GM19025 (cell line): ENCODE data around the gene IMMP2L.

Experiments used
- ATAC-seq: cut with Tn5 transposase; IDR thresholded peaks from one replicate; pipeline ENCODE4 v1.9.1; 2021; ENCODE audit warnings: mild to moderate bottlenecking, low read depth, moderate library complexity; ENCODE audit not compliant: unreplicated experiment

Gene IMMP2L

DNA sequence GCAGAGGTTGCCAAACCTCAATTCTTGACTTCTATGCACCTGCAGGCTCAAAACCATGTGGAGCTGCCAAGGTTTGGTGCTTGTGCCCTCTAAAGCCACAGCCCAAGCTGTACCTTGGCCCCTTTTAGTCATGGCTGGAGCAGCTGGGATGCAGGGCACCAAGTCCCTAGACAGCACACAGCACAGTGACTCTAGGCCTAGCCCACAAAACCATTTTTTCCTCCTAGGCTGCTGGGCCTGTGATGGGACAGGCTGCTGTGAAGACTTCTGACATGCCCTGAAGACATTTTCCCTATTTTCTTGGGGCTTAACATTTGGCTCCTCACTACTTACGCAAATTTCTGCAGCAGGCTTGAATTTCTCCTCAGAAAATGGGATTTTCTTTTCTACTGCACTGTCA, 499.1 kb downstream of the IMMP2L start:
- ATAC-seq: no peak

DNA sequence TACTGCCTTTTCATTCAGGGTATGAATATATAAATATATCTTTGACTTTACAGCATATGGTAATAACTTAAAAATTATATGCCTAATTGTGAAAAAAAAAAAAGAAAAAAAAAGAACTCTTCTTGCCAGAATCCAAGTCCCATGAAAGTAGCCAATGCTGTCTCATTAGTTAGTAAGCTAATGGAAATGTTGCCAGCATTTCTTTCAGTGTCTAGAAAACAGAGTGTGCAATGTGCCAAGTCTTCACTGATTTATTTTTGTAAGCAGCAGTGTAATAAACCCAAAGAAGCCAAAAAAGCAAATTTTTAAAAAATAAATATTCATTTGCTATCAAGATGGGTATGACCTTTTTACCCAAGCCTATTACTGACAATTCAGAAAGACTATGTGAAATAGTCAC, 502.5 kb downstream of the IMMP2L start:
- ATAC-seq: no peak

DNA sequence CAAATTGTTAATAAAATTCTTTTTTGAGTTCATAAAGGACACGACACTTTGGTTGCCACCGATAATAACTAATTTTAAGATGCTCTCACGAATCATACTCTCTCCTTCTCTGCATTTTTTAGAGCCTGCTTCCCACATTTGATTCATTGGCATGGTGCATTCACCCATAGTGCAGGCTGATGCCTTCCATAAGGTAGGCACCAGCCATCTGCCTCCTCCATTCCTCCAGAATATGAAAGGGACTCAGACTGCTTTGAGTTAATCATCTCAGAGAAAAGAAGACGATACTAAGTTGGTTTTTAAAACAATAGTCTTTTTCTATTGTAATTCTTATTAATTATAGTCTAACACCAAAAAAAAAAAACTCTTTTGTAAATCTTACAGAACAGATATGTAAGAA, 505.2 kb downstream of the IMMP2L start:
- no peak for ATAC-seq

DNA sequence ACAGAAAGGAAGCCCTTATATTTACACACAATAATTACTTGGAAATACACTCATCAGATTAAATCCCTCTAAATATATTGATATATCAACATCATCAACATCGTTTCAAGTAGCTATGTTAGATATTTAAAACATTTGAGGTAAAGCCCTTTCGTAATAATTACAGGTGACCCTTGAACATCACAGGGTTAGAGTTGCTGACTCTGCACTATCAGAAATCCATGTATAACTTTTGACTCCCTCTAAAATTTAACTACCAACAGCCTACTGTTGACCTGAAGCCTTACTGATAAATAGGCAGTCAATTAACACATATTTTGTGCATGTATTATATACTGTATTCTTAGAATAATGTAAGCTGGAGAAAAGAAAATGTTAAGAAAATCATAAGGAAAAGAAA, 505.9 kb downstream of the IMMP2L start:
- no peak for ATAC-seq

DNA sequence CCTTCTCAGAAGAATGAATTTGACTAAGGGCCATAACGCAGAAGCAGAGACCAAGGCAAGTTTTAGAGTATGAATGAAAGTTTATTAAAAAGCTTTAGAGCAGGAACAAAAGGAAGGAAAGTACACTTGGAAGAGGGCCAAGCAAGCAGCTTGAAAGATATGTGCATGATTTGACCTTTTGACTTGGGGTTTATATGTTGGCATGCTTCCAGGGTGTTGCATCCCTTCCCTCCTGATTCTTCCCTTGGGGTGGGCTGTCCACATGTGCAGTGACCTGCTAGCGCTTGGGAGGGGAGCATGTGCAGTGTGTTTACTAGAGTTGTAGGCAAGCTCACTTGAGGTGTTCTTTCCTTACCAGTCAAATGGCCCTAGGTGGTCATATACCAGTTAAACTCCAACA, 509.3 kb downstream of the IMMP2L start:
- no peak for ATAC-seq

DNA sequence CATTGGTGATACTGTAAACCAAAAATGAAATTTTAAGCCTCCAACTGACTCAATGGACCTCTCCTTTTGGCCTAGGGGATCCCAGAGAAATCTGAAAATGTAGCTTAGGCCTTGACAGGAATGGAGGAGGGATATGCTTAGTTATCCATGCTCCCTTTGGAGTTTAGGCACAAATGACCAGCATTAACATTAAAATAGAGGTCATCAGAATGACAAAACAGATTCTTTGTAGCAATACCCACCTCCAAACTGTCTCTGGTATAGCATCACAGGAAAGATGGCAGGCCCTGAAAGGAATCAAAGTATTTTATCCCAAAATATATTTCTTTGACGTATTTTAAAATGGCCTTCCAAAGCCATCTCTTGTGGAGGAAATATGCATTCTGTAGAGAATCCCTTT, 510.5 kb downstream of the IMMP2L start:
- no peak for ATAC-seq

DNA sequence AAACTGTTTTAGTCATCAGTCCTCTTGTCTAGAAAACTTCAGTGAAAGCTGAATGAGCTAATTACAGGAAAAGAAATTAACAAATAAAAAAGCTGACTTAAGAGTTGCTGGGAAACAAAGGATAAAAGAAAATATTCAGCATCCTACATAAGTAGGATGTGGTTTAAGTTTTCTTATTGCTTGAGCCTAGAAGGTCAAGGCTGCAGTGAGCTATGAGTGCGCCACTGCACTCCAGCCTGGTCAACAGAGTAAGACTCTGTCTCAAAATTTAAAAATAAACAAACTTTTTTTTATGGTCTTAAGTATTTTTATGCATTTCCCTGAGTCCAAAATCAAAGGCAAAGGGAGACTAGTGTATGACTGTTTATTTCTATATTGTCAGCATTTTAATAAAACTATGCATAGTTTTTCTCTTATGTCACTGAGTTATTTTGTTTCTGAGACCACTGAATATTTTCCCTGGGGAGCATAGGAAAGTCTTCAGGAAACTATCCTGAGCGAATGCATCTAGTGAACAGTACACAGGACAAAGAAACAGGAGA, 511.3 kb downstream of the IMMP2L start:
- ATAC-seq: no peak

DNA sequence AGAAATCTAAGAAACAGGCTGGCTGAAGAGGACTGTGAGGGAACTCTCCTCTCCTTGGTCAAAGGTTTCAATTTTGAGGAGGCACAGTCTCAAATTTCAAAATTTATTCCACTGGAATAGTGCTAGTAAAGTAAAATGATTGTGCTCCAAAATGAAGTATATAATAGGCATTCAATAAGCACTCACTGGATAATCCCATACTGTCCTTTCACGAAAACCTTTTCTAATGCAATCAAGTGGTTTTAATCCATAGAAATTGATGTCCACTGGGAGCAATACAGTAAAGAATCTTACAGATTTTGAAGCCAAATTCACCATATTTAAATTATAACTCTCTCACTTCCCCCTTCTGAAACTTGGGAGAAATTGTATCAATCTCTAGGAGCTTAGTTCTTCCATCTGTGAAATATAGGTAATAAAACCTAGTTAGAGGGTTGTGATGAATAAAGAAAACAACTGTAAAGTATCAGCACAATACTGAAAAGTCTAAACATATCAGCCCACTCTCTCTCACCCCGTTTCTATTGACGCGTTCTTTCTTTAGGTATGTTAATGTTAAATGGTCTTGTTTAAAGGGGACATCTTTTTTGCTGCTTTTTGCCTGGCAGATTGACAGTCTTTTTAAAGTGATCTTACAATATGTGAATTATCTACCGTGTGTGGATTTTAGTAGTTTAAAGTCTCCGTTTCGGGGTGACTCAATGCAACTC, 512.2 kb downstream of the IMMP2L start:
- ATAC-seq: no peak

DNA sequence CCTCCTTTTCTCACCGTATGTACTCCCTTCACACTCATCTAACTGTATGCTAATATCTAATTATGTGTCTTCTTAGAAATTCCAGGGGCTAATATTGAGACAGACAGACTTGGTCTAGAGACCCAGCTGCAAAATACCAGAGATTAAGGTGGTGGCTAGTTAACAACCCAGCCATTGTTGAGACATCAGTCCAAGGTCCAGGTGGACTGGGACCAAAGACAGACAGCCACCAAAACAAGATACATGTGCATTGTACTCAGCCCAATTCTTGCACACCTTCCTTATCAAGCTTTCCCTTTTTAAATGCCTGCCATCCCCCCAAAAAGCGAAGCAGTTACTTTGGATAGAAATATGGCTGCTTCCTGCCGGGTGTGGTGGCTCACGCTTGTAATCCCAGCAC, 514.7 kb downstream of the IMMP2L start:
- no peak for ATAC-seq

DNA sequence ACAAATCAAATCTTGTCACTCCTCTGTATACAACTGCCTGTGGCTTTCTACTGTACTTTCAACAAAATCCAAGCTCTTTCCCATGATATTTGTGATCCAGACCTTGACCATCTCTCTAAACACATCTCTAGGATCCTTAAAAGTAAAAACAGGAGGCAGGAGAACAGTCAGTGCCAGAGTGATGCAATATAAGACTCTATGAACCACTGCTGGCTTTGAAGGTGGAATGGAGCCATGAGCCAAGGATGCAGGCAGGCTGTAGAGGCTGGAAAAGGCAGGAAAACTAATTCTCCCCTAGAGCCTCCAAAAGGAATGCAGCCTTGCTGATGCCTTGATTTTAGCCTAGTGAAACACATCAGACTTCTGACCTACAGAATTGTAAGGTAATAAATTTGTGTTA, 516.8 kb downstream of the IMMP2L start:
- ATAC-seq: no peak

DNA sequence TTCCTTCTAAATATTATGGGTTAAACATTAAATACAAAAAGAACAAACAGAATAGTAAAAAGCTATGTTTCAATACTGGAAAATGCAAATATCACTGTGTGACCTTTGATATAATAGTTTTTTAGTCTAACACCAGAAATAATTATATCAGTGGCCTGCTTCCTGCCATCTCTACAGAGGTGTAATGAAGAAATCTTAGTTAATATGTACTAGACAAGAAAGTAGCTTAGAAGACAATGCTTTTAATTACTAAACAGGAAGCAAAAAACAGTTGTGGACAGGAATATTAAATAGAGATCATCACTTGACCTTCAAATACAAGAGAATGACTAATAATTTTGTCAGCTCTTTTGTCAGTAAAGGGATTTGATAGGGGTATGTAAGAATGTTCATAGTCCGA, 518.7 kb downstream of the IMMP2L start:
- ATAC-seq: peak; percentile 88

DNA sequence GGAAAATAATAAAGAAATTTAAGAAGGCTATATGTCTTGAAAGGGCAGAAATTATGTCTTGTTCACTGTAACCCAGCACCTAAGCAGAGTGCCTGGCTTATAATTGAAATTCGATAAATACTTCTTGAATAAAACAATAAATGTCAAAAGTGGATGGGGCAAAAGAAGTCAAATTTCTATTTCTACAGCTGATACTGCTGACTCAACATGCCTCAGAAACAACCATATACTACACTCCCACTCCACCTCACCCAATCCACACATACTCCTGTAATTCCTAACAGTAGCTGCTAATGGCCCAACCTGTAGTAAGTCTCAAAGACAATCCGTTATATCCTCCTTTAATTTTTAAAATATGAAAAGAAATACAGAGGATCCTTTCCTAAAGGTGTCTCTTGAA, 519.5 kb downstream of the IMMP2L start:
- ATAC-seq: no peak

DNA sequence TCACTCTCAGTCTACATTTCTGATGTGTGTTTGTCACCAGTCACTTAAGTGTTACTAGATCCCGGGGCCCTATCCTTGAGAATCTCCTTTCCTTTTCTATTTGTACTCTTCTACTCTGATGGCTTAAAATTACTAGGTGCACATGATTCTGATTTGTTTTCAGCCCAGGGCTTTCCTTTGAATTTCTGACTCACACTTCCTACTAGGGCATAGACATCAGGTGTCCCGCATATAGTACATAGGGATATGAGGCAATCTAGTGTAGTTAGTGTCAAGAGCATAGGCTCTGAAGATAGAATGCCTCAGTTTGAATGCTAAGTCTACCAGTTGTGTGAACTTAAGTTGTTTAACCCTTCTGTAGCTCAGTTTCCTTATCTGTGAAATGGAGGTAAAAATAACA, 520.7 kb downstream of the IMMP2L start:
- ATAC-seq: no peak

DNA sequence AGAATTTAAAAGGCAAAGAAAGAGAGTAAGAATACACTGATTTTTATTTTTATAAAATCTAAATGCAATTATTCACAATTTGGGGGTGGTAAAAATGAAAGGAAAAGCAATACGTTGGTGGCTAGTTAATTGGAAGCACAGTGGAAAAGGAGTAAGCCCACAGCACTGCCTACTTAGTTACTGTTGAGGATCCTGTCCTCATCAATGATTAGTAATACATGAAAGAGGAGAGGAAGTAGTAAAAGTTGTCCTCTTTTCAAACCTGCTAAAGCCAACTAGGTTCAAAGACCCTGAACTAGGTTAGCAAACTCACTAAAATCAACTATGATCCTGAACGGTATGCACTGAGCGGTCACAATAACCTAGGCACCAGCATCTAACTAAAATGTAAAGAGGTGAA, 524.1 kb downstream of the IMMP2L start:
- ATAC-seq: no peak

DNA sequence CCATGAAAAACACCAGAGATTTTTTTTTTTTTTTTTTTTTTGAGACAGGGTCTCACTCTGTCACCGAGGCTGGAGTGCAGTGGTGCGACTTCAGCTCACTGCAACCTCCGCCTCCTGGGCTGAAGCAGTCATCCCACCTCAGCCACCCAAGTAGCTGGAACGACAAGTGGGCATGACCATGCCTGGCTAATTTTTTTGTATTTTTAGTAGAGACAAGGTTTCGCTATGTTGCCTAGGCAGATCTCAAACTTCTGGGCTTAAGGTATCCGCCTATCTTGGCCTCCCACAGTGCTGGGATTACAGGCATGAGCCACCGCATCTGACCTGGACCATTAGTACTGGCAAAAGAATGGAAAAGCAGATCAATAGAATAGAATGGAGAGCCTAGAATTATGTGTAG, 530.4 kb downstream of the IMMP2L start:
- no peak for ATAC-seq

DNA sequence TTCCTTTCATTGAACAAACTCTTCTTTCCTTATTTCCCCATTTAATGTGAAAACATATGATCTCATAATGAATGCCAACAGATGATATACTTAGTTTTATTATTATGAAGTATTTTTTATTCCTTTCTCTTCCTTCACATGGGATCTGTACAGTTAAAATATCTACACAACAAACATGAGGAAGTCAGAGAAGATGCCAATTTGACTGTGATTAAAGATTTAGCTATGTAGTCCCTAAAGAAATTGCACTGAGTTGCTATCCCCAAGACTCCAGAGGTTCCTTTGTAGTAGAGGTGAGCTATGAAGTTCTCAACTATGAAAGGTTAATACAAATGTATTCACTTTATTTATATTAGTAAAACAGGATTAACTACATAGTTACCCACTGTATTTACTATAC, 532.0 kb downstream of the IMMP2L start:
- ATAC-seq: no peak

DNA sequence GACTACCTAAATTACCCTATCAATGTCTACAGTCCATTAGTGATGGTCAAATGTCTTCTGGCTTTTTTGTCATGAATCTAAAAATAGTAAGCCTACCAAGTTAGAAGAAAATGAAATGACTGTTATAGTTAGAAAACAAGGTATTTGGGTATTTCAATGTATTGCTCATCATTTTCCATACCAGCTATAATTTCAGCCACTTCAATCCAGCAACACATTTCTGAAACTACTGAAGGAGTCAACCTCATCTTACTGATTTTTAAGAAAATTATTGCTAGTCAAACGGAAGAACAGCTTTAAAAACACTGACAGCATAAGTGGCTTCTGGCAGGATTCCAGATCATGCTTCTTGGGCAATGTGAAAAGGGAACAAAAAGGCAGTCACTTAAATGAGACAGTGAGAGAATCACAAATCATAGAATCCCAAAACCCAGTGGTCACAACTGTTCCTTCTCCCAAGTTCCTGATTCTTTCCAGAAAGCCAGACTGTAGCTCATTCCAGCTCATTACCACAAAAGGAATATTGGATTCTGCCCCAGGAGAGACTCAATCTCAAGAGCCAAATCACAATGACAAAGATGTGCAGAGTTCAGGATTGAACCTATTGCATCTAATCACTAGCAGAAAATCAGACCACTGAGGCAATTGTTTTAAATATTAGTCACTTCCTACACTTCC, 532.6 kb downstream of the IMMP2L start:
- ATAC-seq: peak; percentile 36

DNA sequence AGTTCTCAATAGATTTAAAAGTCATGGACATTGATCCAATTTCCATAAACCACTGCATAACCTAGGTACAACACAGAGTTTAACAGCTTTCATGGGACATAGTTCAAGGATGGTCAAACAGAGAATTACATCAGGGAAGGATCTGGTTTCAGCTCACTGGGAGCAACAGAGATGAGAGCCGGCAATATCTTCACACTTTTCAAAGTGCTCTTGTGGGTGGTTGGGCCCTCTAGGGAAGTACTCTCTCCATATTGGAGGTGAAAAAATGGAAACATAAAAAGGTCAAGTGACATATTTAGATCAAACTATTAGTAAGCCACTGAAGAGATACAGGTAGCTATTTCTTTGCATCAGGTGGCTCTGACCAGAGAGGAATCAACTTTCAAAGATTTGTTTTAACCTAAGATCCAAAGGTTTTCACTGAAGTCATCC, 533.1 kb downstream of the IMMP2L start:
- ATAC-seq: peak; percentile 27

DNA sequence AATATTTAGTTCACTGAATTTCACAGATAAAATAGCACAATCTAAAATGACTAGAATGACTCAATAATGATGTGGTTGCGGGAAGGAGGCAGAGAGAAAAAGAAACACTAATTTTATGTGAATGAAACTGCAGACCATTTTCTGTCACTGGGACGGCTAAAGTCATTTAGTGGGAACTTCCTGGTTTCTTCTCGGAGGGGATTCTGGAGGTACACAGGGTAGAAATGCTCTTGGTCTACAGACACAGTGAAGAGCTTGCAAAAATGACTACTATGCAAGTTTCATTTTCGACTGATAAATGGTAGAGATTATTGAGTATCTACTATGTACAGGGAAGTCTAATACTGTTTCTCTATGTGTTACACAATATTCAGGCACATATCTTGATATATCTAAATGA, 534.9 kb downstream of the IMMP2L start:
- ATAC-seq: no peak

DNA sequence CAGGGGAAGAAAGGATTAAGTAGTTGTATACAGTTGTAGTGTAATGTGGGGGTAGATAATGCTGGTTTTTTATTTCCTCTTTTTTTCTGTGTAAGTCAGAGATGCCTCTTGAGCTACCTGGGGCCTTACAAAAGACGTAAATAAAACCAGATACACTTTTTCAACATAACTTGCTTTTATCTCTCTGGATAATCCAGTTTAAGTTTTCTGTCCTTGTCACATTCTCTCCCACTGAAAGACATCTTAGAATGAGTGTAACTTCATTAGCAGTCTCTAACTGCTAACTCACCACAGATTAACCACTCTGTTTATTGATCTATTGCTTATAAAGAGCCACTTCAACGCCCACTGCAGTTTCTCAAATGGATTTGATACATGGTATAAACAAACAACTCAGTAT, 535.5 kb downstream of the IMMP2L start:
- no peak for ATAC-seq

DNA sequence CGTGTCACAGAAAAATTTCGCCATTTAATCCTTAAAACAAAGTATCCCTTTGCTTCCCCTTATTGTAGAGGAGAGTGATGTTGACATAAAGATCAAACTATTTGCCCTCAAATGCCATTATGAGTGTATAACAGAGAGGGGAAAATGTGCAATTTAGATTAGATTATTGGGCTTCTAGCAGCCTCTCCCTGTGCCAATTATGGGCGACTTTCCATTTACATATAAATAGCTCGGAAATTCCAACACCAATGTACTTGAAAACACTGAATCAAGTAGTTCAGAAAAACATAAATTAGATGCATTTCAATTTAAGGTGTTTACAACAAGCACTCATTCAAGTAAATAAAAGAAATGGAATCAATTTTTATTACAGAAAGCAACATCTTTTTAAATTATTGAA, 535.9 kb downstream of the IMMP2L start:
- no peak for ATAC-seq

DNA sequence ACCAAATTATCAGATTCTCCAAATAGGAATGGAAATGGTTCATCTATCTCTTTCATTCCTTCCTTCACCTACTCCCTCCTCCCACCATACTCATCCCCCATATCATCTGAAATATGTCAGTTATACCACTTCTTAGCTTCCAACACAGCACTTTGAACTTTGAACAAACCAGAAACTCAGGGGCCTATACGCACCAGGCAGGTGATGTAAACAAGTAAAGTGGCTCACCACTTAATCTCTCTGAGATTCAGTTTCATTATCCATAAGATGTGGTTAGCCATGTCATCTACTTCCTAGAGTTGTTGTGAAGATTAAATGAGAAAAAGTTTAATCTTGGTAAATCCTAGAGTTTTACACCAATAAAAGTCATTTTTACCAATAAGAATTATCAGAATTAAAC, 537.3 kb downstream of the IMMP2L start:
- ATAC-seq: no peak
